Measurements from ENCODE around the gene MAN2A2.

Gene MAN2A2

GRCh38 chr15:90947577-90948357 lies 44.7 kb downstream of the MAN2A2 start:
- no peak for DNase-seq

- DNase-seq = no peak
Measured at GRCh38 chr15:90948506-90948905, 45.4 kb downstream of the MAN2A2 start.

- DNase-seq = no peak
Measured at GRCh38 chr15:90949979-90950675, 47.0 kb downstream of the MAN2A2 start.

GRCh38 chr15:90950676-90951075 lies 47.6 kb downstream of the MAN2A2 start:
- no peak for DNase-seq

GRCh38 chr15:90952901-90953677 lies 50.0 kb downstream of the MAN2A2 start:
- DNase-seq = no peak

GRCh38 chr15:90953947-90954711 lies 51.0 kb downstream of the MAN2A2 start:
- DNase-seq = no peak

GRCh38 chr15:90954712-90955623 lies 51.9 kb downstream of the MAN2A2 start, which contains the start of gene RCCD1:
Gene RCCD1 (plus strand): TSS chr15:90954884. CDS start chr15:90956735, 1,851 bp downstream.
- DNase-seq = peak; percentile 99

- DNase-seq = peak; percentile 37
Measured at GRCh38 chr15:90955624-90956273, 52.6 kb downstream of the MAN2A2 start.

GRCh38 chr15:90956274-90957030 lies 53.4 kb downstream of the MAN2A2 start:
- peak; percentile 90 for DNase-seq

GRCh38 chr15:90957031-90957790 lies 54.1 kb downstream of the MAN2A2 start:
- DNase-seq = peak; percentile 47

GRCh38 chr15:90957791-90958190 lies 54.7 kb downstream of the MAN2A2 start:
- no peak for DNase-seq

- no peak for DNase-seq
Measured at GRCh38 chr15:90959028-90959595, 56.0 kb downstream of the MAN2A2 start.

- DNase-seq = no peak
Measured at GRCh38 chr15:90959894-90960293, 56.8 kb downstream of the MAN2A2 start.

GRCh38 chr15:90960298-90961091 lies 57.4 kb downstream of the MAN2A2 start:
- DNase-seq = no peak

- no peak for DNase-seq
Measured at GRCh38 chr15:90962021-90962420, 58.9 kb downstream of the MAN2A2 start.

GRCh38 chr15:90966262-90966661 lies 63.2 kb downstream of the MAN2A2 start:
- DNase-seq = no peak

- DNase-seq = no peak
Measured at GRCh38 chr15:90967206-90967605, 64.1 kb downstream of the MAN2A2 start.

- no peak for DNase-seq
Measured at GRCh38 chr15:90968434-90968833, 65.3 kb downstream of the MAN2A2 start.

Measured in hematopoietic multipotent progenitor cell treated with erythropoietin and hydrocortisone succinate and interleukin-3 and kit ligand, for 4 days (in vitro differentiated cells).